ENCODE data around the gene RAPGEF1. TPM values are rescaled to one million over a fixed set of nuclear protein-coding genes. Genes with fewer than 3 reads are reported as not detected.

RAPGEF1 gene
- total RNA-seq, 1 experiment from 2014 or later = 25.2 TPM

- H3K9ac ChIP-seq (ENCODE audit: low read length) = no peak overlapping the region
- POLR2A ChIA-PET (ENCODE audit: unreplicated experiment) = no interaction called here
- no peaks in the 10 kb centered on the region for H4K20me1 ChIP-seq (ENCODE audit: low read length)
- BruUV-seq (replicated peaks) = no TSS peak
- H3F3A ChIP-seq (ENCODE audit: low read length, unreplicated experiment) = no peaks in the 10 kb centered on the region
- no peaks in the 10 kb centered on the region for H3K36me3 ChIP-seq (ENCODE audit: low read depth, low read length)
- H3K4me1 ChIP-seq (ENCODE audit: insufficient read depth, low read length) = no peaks in the 10 kb centered on the region
- intact Hi-C loops (cut with micrococcal nuclease) = no loop called here
- no peak overlapping the region for H3K27ac ChIP-seq (ENCODE audit: low read length)
- H3K27me3 ChIP-seq (ENCODE audit: low read length) = no peaks in the 10 kb centered on the region
- no peak for ATAC-seq
- no peak overlapping the region for H3K4me3 ChIP-seq (ENCODE audit: low read length)
- no peaks in the 10 kb centered on the region for H3K9me3 ChIP-seq (ENCODE audit: low read length)
- peaks cover under 1% of the 10 kb centered on the region for H3K79me2 ChIP-seq (ENCODE audit: low read length)
- no peak overlapping the region for H3K4me2 ChIP-seq (ENCODE audit: low read length)
- CTCF ChIA-PET = interaction anchor here (0.6 kb wide), 1 partner anchor 139 kb away, joined by 4 read pairs; no protein-coding TSS in a partner anchor
- no peak for TF ChIP-seq EZH2 (IDR thresholded peaks at IDR 0.05; ENCODE audit: low read length, unreplicated experiment)
- TF ChIP-seq, protein P1, sequence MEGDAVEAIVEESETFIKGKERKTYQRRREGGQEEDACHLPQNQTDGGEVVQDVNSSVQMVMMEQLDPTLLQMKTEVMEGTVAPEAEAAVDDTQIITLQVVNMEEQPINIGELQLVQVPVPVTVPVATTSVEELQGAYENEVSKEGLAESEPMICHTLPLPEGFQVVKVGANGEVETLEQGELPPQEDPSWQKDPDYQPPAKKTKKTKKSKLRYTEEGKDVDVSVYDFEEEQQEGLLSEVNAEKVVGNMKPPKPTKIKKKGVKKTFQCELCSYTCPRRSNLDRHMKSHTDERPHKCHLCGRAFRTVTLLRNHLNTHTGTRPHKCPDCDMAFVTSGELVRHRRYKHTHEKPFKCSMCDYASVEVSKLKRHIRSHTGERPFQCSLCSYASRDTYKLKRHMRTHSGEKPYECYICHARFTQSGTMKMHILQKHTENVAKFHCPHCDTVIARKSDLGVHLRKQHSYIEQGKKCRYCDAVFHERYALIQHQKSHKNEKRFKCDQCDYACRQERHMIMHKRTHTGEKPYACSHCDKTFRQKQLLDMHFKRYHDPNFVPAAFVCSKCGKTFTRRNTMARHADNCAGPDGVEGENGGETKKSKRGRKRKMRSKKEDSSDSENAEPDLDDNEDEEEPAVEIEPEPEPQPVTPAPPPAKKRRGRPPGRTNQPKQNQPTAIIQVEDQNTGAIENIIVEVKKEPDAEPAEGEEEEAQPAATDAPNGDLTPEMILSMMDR (conservative IDR thresholded peaks at IDR 0.05; ENCODE audit: low read depth, low read length) = no peak
- no peak for TF ChIP-seq EZH2phosphoT487 (IDR thresholded peaks at IDR 0.05; ENCODE audit: borderline replicate concordance, low read length)
- H2AFZ ChIP-seq (ENCODE audit: low read length) = no peak overlapping the region
- H3K9me2 ChIP-seq (replicated peaks; ENCODE audit: low read length) = no peaks in the 10 kb centered on the region
- DNase-seq = no peak
Measured at GRCh38 chr9:131744171-131744719, 4.4 kb upstream of the RAPGEF1 start.

- intact Hi-C loops (cut with micrococcal nuclease) = no loop called here
- H3K27me3 ChIP-seq (ENCODE audit: low read length) = no peaks in the 10 kb centered on the region
- H3K36me3 ChIP-seq (ENCODE audit: low read depth, low read length) = no peaks in the 10 kb centered on the region
- H2AFZ ChIP-seq (ENCODE audit: low read length) = no peak overlapping the region
- no TSS peak for BruUV-seq (replicated peaks)
- peaks cover 8% of the 10 kb centered on the region for H3K79me2 ChIP-seq (ENCODE audit: low read length)
- no peak overlapping the region for H3K27ac ChIP-seq (ENCODE audit: low read length)
- DNase-seq (no peak), ATAC-seq (no peak)
- TF ChIP-seq EZH2 (IDR thresholded peaks at IDR 0.05; ENCODE audit: low read length, unreplicated experiment) = no peak
- no peak for TF ChIP-seq EZH2phosphoT487 (IDR thresholded peaks at IDR 0.05; ENCODE audit: borderline replicate concordance, low read length)
- TF ChIP-seq, protein P1 (conservative IDR thresholded peaks at IDR 0.05; ENCODE audit: low read depth, low read length) = no peak
- no peaks in the 10 kb centered on the region for H3F3A ChIP-seq (ENCODE audit: low read length, unreplicated experiment)
- ChIA-PET CTCF (interaction anchor here (0.6 kb wide), 1 partner anchor 138 kb away, joined by 4 read pairs; no protein-coding TSS in a partner anchor), POLR2A (ENCODE audit: unreplicated experiment) (no interaction called here)
- H3K9me3 ChIP-seq (ENCODE audit: low read length) = no peaks in the 10 kb centered on the region
- no peaks in the 10 kb centered on the region for H4K20me1 ChIP-seq (ENCODE audit: low read length)
- no peaks in the 10 kb centered on the region for H3K9me2 ChIP-seq (replicated peaks; ENCODE audit: low read length)
- H3K4me3 ChIP-seq (ENCODE audit: low read length) = no peak overlapping the region
- H3K4me2 ChIP-seq (ENCODE audit: low read length) = no peak overlapping the region
- H3K9ac ChIP-seq (ENCODE audit: low read length) = no peak overlapping the region
- H3K4me1 ChIP-seq (ENCODE audit: insufficient read depth, low read length) = peaks cover 6% of the 10 kb centered on the region
Measured at GRCh38 chr9:131743501-131743900, 3.6 kb upstream of the RAPGEF1 start.

DNA sequence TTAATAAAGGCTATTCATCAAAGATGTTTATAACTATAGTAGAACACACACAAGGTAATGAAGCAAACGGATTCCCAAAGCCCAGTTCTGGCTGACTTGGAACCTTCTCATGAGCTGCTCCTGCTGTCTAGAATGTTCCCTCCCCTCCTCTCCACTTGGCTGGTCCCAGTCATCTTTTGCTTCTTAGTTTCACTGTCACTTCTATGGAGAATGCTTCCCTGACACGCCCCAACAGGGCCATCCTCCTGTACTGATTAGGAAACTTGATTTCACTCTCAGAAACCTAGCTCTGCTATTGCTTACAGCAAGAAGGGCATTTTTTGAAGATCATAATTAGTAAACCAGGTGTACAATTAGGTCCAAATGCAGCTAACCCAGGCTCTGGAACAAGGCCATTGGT lies 3.2 kb upstream of the RAPGEF1 start:
- no TSS peak for BruUV-seq (replicated peaks)
- intact Hi-C loops (cut with micrococcal nuclease) = no loop called here

More for the DNA sequence above, 3.2 kb upstream of the RAPGEF1 start:
- Histone ChIP-seq H3K9me3 (ENCODE audit: low read length) (no peaks in the 10 kb centered on the region), H3K9me2 (replicated peaks; ENCODE audit: low read length) (no peaks in the 10 kb centered on the region), H3F3A (ENCODE audit: low read length, unreplicated experiment) (no peaks in the 10 kb centered on the region), H4K20me1 (ENCODE audit: low read length) (no peaks in the 10 kb centered on the region), H3K4me2 (ENCODE audit: low read length) (no peak overlapping the region), H3K36me3 (ENCODE audit: low read depth, low read length) (no peaks in the 10 kb centered on the region), H3K27me3 (ENCODE audit: low read length) (no peaks in the 10 kb centered on the region), H2AFZ (ENCODE audit: low read length) (no peak overlapping the region), H3K9ac (ENCODE audit: low read length) (no peak overlapping the region), H3K27ac (ENCODE audit: low read length) (no peak overlapping the region), H3K4me1 (ENCODE audit: insufficient read depth, low read length) (peaks cover 9% of the 10 kb centered on the region), H3K79me2 (ENCODE audit: low read length) (peaks cover 12% of the 10 kb centered on the region), H3K4me3 (ENCODE audit: low read length) (no peak overlapping the region)
- POLR2A ChIA-PET (ENCODE audit: unreplicated experiment) = no interaction called here
- ATAC-seq (no peak), DNase-seq (no peak)
- TF ChIP-seq, protein P1 (conservative IDR thresholded peaks at IDR 0.05; ENCODE audit: low read depth, low read length) = no peak
- CTCF ChIA-PET = no interaction called here

Measured in PC-3 (cell line).